Measurements from ENCODE around the gene HOGA1.
"Not testable (repeated sequence)": the region's sequence is repeated elsewhere in the genome, so short reads cannot be mapped to it uniquely, and the experiment has no call there.

HOGA1 gene

DNA sequence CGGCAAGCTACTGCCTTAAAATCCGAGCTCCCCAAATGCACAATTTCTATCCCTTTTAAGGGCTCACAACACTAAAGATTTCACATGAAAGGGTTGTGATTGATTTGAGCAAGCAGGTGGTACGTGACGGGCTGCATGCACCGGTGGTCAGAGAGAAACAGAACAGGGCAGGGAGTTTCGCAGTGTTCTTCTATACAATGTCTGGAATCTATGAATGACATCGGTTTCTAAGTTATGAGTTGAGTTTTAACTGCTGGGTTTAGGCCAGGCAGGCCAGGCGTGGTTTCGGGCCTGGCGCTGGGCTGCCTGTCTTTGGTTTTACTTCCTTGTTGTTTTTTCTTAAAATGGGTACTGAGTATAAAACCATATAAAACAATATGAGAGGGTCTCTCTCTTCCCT, 28.6 kb upstream of the HOGA1 start:
- not testable (repeated sequence) for DNase-seq (ENCODE audit: low read depth)

GRCh38 chr10:97560731-97561381, 23.3 kb upstream of the HOGA1 start:
- DNase-seq (ENCODE audit: low read depth), result not testable (repeated sequence)

DNA sequence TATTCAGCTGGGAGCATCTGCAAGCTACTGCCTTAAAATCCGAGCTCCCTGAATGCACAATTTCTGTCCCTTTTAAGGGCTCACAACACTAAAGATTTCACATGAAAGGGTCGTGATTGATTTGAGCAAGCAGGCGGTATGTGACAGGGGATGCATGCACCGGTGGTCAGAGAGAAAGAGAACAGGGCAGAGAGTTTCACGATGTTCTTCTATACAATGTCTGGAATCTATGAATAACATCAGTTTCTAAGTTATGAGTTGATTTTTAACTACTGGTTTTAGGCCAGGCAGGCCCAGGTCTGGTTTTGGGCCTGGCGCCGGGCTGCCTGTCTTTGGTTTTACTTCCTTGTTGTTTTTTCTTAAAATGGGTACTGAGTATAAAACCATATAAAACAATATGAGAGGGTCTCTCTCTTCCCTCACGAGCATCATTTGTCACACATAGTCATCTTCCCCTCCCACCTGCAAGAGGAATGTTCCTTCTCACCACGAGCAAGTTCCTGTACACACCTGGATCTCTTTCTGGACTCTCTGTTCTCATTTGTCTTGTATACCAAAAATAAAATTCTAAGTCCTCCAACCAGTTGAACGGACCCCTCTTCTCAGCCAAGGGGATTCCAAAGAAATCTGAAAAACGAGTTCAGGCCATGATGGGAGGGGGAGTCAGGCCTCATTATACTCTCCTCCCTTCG, 22.7 kb upstream of the HOGA1 start:
- DNase-seq (ENCODE audit: low read depth), result not testable (repeated sequence)

GRCh38 chr10:97562329-97562728, 21.9 kb upstream of the HOGA1 start:
- not testable (repeated sequence) for DNase-seq (ENCODE audit: low read depth)

DNA sequence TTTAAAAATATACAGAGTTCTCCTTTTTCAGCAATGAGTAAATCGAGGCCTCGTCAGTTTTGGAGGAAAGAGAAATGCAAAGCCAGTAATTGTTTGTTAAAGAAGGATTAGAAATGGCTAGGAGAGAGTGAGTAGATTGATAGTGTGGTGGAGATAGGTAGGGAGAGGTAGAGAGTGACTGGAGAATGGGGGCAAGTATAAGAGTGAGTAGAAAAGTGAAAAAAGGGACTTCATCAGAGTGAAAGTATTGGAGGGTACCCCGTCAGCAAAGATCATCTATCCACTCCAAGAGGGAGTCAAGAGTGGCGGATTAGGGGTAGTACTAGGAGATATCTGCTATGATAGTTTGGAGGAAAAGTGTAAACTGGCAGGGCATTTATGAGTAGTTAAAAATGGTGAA, 20.9 kb upstream of the HOGA1 start:
- no peak for DNase-seq (ENCODE audit: low read depth)

GRCh38 chr10:97564776-97565175, 19.4 kb upstream of the HOGA1 start:
- no peak for DNase-seq (ENCODE audit: low read depth)

- DNase-seq (ENCODE audit: low read depth), result no peak
Measured at GRCh38 chr10:97566336-97566996, 17.7 kb upstream of the HOGA1 start.

DNA sequence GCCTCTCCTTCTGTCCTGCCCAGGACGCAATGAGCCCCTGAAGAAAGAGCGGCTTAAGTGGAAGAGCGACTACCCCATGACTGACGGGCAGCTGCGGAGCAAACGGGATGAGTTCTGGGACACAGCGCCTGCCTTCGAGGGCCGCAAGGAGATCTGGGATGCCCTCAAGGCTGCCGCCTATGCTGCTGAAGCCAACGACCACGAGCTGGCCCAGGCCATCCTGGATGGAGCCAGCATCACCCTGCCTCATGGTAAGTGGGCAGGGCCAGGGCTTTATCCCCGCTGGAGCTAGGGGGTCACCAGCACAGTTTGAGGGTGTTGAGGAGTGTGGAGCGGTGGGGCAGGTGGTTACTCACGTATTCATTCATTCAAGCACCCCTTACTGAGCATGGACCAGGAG, 16.3 kb upstream of the HOGA1 start:
- DNase-seq (ENCODE audit: low read depth), result no peak

DNA sequence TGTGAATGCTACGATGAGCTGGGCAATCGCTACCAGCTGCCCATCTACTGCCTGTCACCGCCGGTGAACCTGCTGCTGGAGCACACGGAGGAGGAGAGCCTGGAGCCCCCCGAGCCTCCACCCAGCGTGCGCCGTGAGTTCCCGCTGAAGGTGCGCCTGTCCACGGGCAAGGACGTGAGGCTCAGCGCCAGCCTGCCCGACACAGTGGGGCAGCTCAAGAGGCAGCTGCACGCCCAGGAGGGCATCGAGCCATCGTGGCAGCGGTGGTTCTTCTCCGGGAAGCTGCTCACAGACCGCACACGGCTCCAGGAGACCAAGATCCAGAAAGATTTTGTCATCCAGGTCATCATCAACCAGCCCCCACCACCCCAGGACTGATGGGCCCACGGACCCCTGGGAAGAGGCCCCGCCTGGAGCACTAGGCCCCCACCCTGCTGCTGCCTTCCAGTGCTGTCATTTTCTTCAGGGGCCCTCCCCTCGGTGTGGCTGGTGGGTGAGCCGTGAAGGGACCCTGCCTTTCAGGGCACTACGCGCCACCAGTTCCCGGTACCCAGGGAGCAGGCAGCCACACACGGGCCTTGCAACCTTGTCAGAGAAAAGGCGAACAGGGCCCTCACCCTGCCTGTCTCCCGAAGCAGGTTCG, 13.9 kb upstream of the HOGA1 start:
- DNase-seq (ENCODE audit: low read depth), result no peak

DNA sequence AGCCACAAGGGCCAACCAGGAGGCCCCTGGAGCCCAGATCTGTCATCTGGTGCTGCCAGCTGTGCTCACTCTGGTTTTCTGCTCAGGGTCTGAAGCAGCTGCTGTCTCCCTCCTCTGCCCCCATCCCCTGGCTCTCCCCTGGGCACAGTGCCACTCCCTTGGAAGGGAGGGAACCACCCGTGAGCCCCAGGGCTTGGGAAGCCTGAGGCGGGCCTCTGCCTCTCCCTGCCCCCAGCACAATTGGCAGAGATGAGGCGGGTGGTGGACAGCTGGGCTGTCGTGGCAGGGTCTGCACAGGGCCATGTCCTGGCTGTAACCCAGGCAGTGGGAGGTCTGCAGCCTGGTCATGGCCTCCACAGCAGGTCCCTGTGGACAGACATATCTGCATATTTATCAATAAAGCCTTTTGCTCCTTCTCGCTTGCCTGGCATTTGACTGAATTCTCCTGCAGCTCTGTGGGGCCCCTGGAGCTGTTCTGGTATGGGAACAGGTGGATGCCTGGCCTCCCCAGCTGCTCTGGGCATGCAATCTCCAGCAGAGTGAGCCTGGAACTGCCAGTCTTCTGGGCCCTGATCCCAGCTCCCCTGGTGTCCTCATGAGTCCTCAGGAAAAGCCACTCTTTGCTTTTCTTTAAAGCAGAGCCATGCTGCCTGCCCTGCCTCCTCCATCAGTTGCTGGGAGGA, 13.3 kb upstream of the HOGA1 start:
- no peak for DNase-seq (ENCODE audit: low read depth)

DNA sequence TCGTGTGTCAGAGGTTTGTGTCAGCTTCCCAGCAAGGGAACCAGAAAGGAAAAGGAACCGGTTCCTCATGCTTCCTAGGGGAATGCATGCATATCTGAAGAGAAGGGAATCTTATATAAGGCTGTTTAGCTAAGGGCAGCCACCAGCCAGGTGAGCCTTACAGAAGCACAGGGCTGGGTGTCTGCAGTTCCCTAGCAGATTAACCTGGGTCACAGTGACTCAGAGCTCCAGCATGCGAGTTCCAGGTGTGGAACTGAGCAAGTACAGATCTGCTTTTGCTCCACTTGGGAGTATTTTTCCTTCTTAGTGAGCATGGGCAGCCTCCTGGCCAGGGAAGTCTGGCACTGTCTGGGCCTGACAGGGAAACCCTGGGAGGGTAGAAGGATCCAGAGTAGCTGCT, 12.6 kb upstream of the HOGA1 start:
- no peak for DNase-seq (ENCODE audit: low read depth)

GRCh38 chr10:97572214-97572989, 11.8 kb upstream of the HOGA1 start, which contains the start of gene ANKRD2:
ANKRD2 (plus strand) TSS chr10:97572779; CDS start chr10:97572789, 10 bp downstream.
- no peak for DNase-seq (ENCODE audit: low read depth)

GRCh38 chr10:97573021-97573420, 11.2 kb upstream of the HOGA1 start:
- no peak for DNase-seq (ENCODE audit: low read depth)

- no peak for DNase-seq (ENCODE audit: low read depth)
Measured at GRCh38 chr10:97573672-97574071, 10.5 kb upstream of the HOGA1 start.

DNA sequence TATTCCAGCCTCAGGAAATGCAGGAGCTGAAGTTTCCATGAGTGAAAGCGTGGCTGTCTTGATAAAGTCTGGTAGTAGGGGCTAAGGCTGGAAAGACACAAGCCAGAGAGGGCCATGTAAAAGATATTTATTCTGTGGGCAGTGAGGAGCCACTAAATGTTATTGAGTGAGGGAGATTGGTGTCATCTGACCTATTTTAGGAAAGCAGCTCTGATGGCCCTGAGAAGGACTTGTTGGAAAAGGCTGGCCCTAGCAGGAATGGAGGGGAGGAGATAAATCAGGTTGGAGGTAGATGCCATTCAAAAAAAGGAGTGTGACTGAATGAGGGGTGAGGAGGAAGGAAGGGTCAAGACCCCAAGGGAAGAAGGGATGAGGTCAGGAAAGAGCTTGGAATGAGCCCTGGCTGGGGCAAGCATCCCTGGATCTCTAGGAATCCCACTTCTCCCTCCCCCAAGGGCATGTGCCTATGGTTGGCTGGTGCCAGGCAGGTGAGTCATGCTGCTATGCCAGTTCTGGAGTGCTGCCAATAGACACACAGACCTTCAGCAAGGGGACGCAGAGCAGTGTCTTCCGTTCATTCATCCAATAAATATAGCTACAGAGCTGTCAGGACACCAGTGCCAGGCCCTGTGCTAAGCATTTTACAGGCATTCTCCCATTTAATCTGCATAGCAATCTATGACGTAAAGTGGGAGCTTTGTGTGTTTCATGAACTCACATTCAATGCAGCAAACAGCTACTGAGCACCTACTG, 9.6 kb upstream of the HOGA1 start:
- no peak for DNase-seq (ENCODE audit: low read depth)

- DNase-seq (ENCODE audit: low read depth), result no peak
Measured at GRCh38 chr10:97575127-97575668, 9.0 kb upstream of the HOGA1 start.

DNA sequence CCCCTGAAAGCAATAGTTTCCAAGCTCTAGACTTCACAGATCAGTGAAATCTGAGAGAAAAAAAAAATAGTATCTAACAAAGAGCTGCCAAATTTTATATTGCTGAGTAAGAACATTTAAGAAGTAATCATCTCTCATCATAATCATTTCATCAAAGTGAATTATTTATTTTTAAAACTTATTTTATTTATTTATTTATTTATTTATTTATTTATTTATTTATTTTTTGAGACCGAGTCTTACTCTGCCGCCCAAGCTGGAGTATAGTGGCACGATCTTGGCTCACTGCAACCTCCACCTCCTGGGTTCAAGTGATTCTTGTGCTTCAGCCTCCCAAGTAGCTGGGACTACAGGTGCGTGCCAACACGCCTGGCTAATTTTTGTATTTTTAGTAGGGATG, 7.7 kb upstream of the HOGA1 start:
- not testable (repeated sequence) for DNase-seq (ENCODE audit: low read depth)

DNA sequence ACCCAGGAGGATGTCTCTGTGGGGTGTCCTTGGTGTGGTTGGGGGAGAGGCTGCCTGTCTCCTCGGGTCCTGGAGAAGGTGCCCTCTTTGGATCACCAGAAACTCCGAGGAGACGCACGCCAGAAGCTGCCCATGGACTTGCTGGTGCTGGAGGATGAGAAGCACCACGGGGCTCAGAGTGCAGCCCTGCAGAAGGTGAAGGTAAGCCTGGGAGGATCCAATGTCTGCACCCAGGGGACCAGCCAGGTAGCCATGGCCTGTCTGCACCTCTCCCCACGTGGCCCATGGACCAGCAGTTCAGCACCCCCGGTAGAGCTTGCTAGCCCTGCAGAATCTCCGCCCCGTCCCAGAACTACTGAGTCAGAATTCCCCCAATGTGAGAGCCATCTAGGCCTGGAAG, 6.5 kb upstream of the HOGA1 start:
- DNase-seq (ENCODE audit: low read depth), result no peak

DNA sequence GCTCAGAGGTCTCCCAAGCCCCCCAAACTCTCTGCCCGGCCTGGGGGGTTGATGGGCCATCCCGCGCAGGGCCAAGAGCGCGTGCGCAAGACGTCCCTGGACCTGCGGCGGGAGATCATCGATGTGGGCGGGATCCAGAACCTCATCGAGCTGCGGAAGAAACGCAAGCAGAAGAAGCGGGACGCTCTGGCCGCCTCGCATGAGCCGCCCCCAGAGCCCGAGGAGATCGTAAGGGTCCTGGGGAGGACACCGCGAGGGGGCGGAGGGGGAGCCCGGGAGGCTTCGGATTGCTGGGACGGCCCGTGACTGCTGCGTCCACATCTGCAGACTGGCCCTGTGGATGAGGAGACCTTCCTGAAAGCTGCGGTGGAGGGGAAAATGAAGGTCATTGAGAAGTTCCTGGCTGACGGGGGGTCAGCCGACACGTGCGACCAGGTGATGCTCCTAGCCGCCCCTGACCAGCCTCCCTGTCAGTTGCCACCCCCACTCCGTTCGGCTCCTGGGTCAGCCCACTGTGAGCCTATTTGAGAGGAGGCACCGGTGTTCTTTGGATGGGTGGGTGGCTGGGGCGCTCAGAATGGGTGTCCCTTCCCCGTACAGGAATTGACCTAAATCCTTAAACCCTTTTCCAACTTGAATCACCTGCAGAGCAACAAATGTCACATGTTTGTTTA, 5.9 kb upstream of the HOGA1 start:
- no peak for DNase-seq (ENCODE audit: low read depth)
